GM21619 (cell line): ENCODE data around the gene MYL1.

Source experiments
- ATAC-seq: cut with Tn5 transposase; IDR thresholded peaks from one replicate; pipeline ENCODE4 v1.9.1; 2021; ENCODE audit not compliant: unreplicated experiment

The MYL1 gene

DNA sequence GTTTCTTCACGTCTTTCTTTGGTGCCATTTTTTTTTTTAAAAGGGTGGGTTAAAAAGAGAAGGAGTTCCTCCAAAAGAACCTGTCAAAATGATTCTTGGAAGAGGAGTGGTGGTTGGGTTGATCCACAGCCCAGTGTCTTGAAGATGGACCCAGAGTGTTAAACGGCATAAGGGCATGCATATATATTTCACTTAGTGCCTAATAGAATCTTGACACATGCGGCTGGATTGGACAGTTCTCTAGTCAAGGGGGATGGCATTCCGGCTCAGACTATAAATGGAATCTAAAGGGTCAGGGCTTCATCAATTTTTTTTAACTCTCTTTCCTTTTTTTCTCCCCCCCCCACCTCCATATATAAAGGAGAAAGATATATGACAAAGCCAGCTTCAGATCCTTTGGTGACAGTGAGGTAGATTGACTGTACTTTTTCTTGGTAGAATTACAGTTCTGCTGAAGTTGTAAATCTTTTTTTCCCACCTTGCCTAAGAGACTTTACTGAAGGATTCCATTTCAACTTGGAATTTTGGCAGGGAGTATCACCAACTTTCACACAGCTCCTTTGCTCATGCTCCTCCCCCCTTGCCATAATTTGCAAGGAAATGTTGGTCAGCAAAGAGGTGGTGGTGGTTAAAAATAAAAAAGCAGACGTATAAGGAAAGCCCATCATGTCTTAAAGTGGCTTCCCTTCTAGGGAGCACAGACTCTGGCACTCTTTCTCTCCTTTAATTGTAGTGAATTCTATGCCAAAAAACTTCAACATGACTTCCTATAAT lies at the start of gene MYL1:
Gene MYL1 (minus strand): TSS at position 160 of the 774 bp plus-strand sequence. CDS start 132 bp downstream, at position 28.
- no peak for ATAC-seq

DNA sequence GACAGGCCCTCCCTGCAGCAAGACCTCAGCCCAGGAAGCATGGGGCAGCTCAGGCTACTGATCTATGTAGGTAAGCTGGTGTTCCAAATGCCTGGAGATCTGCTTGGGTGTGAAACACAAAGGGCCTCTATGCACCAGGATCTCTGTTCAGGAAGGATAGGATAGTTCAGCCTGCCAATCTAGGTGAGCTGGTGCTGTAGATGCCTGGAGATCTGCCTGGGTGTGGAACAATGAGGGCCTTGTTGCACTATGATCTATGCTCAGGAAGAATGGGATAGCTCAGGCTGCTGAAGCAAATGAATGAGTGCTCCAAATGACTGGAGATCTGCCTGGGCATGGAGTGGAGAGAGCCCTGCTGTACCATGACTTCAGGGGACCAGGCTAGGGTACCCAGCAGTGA lies 48.9 kb upstream of the MYL1 start:
- ATAC-seq, result no peak

DNA sequence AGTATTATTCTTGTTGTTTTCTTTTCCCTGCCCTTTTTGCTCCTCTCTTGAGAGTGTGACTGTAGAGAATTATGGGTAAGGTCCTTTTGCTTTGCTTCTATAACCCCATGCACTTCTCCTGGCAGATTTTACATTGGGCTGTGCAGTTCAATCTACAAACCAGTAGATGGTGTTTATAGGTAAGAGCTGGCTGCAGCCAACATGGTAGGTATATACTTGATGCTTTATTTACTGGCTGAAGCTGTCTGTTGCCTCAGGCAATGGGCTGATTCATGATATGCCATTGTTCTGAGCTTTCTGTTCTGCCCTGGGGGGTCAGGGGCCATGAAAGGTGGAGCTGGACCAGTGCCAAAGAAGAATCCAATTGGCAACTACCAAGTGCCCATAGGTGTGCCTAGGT lies 48.3 kb upstream of the MYL1 start:
- peak; percentile 53 for ATAC-seq

DNA sequence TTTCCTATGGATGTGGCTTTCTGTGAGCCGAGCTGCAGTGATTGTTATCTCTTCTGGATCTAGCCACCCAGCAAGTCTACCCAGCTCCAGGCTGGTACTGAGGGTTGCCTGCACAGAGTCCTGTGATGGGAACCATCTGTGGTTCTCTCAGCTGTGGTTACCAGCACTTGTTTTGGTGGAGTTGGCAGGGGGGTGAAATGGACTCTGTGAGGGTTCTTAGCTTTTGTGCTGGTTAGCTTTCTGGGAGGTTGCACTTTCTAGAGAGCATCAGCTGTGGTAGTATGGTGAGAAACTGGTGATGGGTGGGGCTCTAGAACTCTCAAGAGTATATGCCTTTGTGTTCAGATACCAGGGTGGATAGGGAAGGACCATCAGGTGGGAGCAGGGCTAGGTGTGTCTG lies 45.4 kb upstream of the MYL1 start:
- ATAC-seq, result no peak

- no peak for ATAC-seq
These were observed 42.0 kb upstream of the MYL1 start for GRCh38 chr2:210356944-210357343.

DNA sequence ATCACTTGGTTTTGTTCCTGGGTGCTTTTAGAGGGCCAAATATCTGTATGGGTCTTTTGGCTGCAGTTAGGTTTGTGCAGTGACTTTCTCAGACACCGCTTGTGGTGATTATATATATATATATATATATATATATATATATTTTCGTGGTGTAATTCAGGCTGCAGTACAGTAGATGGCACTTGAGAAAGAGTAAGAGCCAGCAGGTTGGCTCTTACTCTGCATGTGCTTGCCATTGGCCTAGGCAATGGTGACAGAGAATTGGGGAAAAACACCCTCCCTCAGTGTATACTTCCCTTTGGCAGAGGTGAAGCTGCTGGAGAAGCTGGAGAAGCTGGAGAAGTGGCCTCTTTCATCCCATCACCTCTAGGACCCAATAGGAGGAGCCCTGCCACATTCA lies 22.2 kb upstream of the MYL1 start:
- no peak for ATAC-seq

DNA sequence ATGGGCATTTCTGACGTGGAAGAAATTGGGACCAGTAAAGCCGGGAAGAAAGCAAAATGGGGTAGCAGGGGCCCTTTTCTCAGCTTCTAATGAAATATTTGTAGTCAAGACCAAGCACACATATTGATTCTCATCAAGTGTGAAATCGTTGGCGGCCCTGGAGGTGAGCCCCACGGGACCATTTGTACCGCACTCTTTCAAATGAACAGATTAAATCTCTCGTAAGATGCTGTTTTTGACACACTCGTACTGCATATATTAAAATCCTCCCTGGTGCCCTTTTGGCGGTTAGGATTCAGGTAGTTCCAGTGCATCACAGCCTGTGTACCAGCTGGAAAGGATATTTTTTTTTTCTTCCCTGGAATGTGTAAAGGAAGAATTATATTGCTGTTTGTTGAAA lies 9.9 kb upstream of the MYL1 start:
- no peak for ATAC-seq

DNA sequence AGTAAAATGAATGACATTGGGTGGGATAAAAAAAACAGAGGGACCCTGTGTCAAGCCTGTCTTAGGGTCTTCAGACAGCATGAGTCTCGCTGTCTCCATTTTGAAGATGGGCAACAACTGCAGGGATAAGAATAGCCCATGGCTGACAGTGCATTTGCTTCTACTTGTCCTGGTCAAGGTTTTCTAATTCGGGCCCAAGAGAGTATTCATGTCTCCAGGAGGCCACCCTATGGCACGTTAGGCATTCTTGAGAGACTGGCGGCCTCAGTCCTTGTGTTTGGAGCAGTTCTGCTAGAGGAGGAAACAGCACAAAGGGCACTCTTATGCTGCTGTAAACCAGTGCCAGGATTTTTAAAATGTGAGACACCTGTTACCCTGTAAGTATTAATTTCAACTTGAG lies 9.5 kb upstream of the MYL1 start:
- ATAC-seq, result no peak

DNA sequence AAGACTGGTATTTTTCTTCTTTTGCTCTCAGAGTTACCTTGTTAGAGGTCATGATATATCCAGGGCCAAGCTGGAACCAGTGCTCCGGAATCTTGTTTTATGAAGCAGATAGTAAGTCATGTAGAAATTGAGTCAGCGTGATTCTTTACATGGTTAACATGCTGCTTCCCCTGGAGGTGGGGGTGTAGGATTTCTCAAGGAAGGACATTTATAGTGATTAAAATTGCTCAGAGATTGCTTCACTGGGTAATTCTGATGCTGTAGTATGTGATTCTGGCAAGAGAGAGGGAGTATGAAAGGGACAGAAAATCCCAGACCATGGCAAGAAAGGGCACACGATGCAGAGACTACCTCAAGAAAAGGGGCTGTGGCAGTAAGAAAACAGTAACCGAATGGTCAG lies 8.0 kb upstream of the MYL1 start:
- ATAC-seq, result no peak

DNA sequence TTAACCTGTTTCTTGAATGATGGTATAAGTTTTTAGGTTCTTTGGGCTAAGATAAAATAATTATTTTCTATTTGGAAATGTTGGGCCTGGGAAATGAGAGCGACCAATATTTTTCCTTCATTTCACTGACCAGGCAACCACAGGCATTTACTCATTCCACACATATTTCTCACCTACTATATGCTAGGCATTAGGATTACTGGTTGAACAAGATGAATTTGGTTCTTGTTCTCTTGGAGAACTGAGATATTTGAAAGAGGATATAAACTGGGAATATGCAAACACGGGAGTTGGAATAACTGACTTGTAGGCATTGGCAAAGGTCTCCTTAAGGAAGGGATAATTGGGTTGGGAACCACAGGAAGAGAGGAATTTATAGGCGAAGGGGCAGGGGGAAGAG lies 3.9 kb upstream of the MYL1 start:
- no peak for ATAC-seq

GRCh38 chr2:210318486-210318885 lies 3.5 kb upstream of the MYL1 start:
- ATAC-seq, result no peak

DNA sequence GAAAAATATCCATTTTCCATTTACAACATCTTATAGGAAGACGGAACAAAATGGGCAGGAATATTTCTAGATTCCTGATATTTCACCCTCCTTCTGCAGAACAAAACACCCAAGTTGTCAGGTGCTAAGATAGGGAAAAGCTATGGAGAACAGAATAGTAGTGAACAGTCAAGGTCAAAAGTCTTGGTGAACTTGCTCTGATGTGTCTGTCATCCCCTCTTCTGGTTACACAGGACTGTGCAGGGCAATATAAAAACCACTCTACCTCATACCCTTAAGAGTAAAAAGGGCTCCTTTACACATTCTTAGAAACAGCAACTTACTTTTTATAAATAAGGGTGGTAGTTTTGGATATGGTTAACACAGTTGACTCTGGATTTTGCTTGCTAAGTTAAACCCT lies 4.4 kb downstream of the MYL1 start:
- ATAC-seq, result no peak

DNA sequence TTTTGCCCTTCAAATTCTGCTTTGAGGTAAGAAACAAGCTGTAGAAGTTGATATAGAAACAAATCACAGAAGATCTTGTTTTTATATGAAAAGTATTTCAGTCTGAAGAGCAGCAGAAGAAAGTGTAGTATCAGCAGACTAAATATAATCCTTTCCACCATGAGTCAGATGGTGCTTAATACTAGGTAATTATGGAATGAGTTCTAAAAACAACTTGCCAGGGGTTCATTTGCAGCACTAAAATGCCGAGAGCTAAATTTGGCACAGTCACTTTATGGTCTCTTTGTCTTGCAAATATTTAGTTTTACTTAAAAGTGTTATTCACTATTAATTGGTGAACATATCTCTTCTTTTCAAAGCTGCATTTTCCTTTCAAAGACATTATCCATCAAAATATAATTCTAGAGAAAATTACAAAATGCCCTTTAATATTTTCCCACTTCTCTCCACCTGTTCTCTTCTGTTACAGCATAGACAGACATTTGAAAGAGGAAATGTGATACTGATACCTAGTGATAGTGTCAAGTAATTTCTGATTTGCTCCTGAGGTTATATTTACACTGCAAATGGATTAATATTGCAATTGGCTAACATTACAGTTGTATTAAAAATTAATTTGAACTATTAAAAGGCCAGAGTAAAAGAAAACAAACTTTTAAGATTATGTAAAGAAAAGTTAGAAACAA lies 5.3 kb downstream of the MYL1 start:
- ATAC-seq, result no peak

DNA sequence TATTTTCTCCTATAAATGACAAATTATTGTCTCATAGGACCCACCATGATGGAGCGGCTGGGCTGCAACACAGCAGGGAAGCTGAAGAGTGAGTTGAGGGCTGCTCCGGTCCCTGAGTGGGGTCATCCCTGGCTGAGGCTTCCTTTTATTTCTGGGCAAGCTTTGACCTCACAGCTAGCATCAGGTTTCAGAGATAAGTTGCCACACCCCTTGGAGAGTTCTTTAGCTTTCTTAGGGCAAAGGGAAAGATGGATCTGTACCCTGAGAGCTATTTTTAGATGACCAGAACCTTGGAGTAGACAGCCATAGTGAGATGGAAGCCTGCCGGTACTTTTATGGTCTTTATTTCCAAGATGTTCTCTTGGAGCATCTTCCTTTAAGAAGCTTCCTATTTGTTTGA lies 11.5 kb downstream of the MYL1 start:
- ATAC-seq, result no peak

DNA sequence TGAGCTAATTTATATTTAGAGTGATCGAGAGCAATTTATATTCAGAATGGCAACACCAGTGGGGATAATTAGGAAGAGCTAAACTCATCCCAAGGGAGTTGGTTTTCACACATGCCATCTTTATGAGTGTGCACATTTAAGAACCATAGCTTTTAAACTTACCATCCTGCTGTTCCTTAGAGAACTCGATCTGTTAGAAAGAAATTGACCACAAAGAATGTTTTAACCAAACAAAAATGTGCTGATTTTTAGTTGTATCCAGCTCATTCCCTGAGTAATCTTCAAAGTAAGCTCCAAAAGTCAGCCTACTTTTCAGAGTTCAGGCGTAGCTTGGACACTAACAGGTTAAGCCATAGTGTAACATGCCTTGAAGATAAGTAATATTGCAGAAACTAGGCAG lies 12.6 kb downstream of the MYL1 start:
- ATAC-seq, result no peak

DNA sequence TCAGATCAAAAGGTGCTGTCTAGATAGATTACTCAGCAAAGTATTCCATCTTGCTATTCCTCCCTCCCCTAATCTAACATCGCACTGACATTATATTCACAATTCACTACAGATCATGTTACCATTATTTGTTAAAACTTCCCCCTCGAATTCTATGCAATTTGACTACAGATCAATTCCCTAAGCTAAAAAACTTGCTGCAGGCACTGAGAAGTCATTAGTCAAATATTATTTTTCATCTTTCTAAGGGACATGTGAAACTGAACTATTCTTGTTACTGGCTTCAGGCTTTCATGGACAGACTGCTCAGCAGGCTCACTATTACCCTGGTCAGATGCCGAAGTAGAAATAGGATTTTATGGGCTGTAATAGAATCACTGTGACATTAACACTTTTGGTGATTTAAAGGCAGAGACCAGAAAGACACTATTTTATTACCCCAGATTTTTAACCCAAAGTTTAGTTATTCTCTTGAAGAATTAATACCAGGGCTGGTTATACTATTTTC lies 15.1 kb downstream of the MYL1 start:
- no peak for ATAC-seq

DNA sequence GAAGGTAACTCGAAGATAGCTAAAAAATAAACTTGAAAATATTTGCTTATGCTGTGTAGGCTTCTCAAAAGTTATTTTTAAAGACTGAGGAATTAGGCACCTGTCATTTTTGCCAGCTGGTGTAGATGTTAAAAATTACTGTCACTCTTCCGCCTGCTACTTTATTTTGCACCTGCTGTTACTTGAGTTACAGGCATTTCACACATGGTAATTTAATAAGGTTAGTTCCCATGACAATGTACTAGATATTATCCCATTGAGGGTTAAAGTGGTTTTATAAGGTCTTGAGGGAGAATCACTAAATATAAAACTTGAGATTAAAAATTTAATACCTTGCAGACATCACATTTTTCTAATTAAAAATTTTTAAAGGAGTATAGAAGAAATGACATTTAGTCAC lies 26.6 kb downstream of the MYL1 start:
- ATAC-seq, result no peak

DNA sequence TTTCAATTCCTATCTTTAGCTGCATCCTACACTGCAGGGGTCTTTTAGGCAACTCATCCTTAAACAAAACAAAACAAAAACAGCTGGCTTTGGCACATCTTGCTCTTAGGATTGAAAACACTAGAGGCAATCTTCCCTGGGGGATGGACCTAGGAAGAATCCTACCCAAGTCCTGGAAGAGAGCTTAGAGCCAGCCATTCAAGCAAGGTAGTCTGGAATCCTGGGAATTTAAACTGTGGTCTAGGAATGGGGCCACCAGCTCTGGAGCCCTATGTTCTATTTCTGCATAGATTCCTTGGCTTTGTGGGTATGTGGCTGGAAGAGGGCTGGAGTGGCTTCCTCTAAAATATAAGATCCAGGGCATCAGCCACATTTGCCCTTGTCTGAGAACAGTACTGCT lies 27.7 kb downstream of the MYL1 start:
- ATAC-seq, result no peak

DNA sequence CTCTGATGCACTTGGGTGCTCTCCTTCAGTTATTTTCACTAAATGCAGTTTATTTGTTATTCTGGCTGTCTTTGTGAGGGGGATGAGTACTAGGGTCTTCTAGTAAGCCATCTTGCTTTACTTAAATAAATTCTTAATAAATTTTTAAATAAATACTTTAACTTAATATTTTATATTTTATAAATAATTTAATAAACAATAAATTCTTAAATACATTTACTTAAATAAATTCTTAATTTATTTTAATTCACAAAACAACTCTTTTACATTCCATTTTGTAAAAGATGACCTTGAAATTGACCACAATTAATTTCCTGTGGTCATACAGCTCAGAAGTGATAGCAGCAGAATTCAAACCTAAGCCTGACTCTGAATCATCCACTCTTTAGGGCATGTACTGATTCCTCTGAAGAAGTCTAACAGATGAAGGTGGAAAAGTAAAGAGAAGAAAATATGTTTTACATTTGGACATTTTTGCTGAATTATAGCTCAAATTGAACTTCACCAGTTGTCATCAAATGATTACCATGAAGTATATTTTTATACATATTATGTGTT lies 28.8 kb downstream of the MYL1 start:
- no peak for ATAC-seq

DNA sequence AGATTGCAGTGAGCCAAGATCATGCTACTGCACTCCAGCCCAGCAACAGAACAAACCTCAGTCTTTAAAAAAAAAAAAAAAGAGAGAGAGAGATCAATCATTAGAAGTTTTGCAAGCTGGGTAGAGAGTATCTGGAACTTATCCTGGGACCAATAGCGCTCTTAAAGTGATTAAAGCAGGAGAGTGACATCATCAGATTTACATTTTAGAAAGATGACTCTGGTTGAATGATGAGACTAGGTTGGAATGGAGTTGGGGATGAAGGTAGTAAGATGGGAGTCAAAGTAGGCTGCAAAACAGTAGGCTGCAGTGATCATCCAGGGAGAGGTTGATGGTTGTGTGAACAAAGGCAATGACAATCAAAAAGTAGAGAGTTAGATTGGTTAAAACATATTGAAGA lies 37.8 kb downstream of the MYL1 start:
- ATAC-seq, result no peak

GRCh38 chr2:210271300-210271699 lies 43.7 kb downstream of the MYL1 start:
- ATAC-seq, result no peak

DNA sequence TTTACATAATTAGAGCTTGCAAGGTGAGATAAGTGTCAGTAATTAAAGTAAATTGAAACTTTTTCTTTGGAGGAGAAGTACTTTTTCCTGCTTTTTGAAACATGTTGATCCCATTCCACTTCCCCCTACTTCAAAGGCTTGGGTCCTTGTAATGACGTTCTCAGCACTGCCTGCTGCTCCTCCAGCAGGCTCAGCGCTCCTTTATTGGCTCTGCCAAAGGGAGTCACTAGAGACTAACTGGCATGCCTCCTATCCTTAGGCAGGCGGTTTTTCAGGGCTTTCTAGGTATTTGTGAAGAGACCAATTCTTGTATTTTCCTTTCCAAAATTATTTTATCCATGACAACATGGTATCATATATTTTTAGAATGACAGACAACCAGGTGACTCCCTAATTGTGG lies 45.8 kb downstream of the MYL1 start:
- ATAC-seq, result no peak
